HG03175 (cell line): ENCODE results near the gene LRRC55.

ENCODE experiments used
- ATAC-seq: cut with Tn5 transposase; IDR thresholded peaks from one replicate; pipeline ENCODE4 v1.9.1; 2021; ENCODE audit warnings: mild to moderate bottlenecking, moderate library complexity; ENCODE audit not compliant: unreplicated experiment

Gene LRRC55

DNA sequence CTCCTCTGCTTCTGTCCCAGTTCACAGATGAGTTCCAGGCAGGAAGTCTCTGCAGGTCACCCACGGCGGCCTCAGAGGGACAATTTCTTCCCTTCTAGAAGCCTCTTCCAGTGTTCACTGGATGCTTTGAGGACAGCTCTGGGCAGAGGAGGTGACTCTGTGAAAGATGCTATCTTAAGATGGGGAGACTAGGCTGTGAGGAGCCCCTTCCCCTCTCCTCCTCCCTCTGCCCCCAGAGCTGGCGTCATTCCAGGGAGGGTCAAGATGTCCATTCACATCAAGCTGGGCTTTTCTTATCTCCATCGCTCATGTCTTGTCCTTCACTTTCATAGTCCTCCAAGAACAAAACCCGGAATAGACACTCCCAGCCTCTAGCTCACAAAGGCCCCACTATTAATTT, 51.9 kb downstream of the LRRC55 start:
- ATAC-seq, result no peak

DNA sequence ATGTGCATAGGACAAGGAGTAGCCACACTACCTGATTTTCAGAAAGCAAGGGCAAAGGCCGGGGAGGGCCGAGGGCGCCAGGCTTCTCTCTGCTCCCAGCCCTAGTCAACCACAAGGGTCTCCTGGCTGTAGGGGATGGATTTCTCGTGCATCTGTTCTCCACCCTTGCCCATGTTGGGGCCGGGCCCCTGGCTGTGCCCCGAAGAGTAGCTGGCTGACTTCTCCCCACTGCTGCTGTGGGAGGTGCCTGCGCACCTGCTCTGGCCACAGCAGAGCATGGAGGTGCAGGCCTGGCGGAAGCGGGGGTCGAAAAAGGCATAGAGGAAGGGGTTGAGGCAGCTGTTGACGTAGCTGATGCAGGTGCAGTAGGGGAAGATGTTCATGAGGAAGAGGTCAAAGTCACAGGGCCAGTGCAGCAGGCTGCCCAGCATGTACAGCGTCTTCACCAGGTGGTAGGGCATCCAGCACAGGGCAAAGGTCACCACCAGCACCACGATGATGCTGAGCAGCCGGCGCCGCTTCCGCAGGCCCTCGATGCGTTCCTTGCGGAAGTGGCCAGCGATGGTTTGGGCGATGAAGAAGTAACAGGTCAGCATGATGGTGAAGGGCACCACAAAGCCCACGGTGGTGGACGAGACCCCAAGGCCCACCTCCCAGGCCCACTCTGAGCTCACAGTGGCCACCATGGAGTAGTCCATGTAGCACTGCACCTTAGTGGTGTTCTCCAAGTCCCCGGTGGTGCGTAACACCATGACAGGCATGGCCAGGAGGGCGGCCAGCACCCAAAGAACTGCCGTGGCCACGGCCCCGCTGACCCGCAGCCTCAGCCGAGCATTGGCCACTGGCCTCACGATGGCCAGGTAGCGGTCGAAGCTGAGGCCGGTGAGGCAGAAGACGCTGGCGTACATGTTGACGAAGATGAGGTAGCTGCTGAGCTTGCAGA, 54.3 kb downstream of the LRRC55 start:
- ATAC-seq, result no peak

DNA sequence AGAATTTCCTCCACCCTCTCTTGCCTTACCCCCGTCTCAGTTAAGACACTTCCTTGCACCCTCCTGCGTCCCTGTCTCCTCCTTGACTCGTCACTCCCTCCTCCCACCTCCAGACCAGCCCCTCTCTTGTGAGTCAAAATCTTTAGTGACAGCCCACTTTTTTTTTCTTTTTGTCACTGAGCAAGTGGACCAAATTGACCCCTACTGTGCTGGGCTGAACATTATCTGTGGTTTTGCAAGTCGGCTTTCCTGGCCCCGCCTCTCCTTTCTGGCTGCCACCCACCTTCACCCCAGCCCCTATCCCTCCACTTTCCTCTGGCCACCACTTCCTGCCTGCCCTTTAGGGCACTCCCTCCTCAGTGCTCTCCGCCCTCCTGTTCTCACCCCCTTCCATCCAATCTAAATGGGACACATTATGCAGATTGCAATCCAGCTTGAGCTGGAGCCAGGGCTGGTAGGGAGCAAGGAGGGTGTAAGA, 55.5 kb downstream of the LRRC55 start, which contains the start of gene APLNR:
Gene APLNR (minus strand): TSS at position 47 of the 478 bp plus-strand sequence. CDS start 246 bp downstream, outside the sequence.
- ATAC-seq, result no peak

DNA sequence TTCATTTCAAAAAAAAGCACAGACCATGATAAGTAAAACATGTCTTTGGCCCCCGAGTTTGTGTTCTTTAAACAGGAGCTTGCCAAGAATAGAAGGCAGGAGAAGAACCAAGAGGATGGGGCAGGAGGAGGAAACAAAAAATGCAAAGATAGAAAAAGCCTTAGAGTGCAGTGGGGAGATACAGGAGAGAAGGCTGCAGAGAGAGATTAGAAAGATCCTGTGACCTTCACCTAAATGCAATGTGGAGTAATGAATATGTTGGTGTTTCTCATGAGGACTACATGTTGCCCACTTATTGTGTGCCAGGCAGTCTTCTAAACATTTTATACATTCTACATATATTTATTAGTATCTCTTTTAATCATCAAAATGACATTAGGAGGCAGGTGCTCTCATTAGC, 57.6 kb downstream of the LRRC55 start:
- ATAC-seq, result no peak

DNA sequence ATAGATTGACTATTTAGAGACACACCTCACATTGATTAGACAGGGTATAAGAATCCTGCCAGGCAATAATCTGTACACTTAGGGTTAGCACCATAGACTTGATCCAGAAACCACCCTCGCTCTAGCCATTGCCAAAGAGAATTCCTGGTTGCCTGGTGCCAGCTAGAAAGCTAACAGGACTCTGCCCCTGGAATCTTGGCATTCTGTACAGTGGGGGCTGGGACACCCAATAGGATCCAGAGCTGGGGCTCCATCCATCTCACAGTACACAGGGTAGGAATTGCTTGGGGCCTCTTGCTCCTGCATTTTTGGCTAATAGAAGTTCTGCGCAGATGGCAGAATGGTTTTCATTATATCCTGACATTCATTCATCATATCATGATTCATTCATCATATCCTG, 58.3 kb downstream of the LRRC55 start:
- no peak for ATAC-seq

DNA sequence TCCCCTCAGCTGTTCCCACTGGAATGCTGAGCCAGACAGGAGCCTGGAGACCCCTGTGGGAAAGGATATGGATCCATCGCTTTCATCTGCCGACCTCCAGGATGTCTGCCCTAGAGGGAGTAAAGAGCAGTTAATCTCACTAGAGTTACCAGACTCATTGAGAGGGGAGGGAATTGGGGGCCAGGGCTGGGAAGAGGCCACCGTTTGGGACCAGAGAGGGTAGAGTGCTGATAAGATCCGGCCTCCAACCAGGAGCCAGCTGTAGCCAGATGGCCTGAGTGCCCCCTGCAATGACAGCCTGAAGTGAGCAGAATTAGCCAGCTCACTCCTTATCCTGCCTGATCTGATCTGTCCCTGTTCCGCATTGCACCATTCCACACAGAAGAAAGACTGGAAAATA, 59.0 kb downstream of the LRRC55 start:
- no peak for ATAC-seq
